Neuronal stem cell (in vitro differentiated cells): ENCODE measurements around the gene LIN7A.
A peak's percentile ranks its signal among the peaks of the same experiment; 100 is the strongest.

Experiments used
- DNase-seq: peaks from one replicate; pipeline ENCODE4 v3.0.0-alpha.2; 2013; ENCODE audit warnings: low spot score
- H2AFZ ChIP-seq: one replicate; pipeline ENCODE4 v1.6.1; 2013; ENCODE audit warnings: mild to moderate bottlenecking, low read length, inconsistent platforms
- H2AK5ac ChIP-seq: 2 replicates; pipeline ENCODE4 v1.6.1; 2013; ENCODE audit warnings: low read depth, mild to moderate bottlenecking, inconsistent platforms, low read length, moderate library complexity, mixed read lengths
- H2BK120ac ChIP-seq: 2 replicates; pipeline ENCODE4 v1.6.1; 2013; ENCODE audit warnings: low read depth, mild to moderate bottlenecking, inconsistent platforms, low read length, moderate library complexity, mixed read lengths
- H2BK12ac ChIP-seq: one replicate; pipeline ENCODE4 v1.6.1; 2013; ENCODE audit warnings: low read length, inconsistent platforms
- H2BK15ac ChIP-seq: 2 replicates; pipeline ENCODE4 v1.6.1; 2013; ENCODE audit warnings: mild to moderate bottlenecking, low read length, inconsistent platforms, mixed read lengths
- H2BK5ac ChIP-seq: one replicate; pipeline ENCODE4 v1.6.1; 2013; ENCODE audit warnings: inconsistent platforms, mild to moderate bottlenecking, low read length, moderate library complexity
- H3K14ac ChIP-seq: one replicate; pipeline ENCODE4 v1.6.1; 2013; ENCODE audit warnings: low read length, inconsistent platforms
- H3K18ac ChIP-seq: 2 replicates; pipeline ENCODE4 v1.6.1; 2013; ENCODE audit warnings: low read length, inconsistent platforms
- H3K23ac ChIP-seq: 2 replicates; pipeline ENCODE4 v1.6.1; 2013; ENCODE audit warnings: low read depth, mild to moderate bottlenecking, mixed read lengths, low read length, inconsistent platforms; ENCODE audit not compliant: poor library complexity
- H3K27ac ChIP-seq: replicated peaks from 3 replicates; pipeline ENCODE4 v1.5.1; 2013; ENCODE audit warnings: low read length, inconsistent platforms
- H3K27me3 ChIP-seq, 3 experiments: 2 replicates each; pipeline ENCODE4 v1.6.1; 2013; ENCODE audit warnings: low read length in 3 of 3, mild to moderate bottlenecking in 2 of 3, inconsistent platforms in 1 of 3, low read depth in 1 of 3, mixed read lengths in 1 of 3, moderate library complexity in 1 of 3; ENCODE audit not compliant: control insufficient read depth in 3 of 3, insufficient read depth in 3 of 3
- H3K36me3 ChIP-seq, 2 donors: replicated peaks in 1 of 2; 2 replicates each; pipeline ENCODE4 v1.6.1; 2013; ENCODE audit warnings: low read length in 2 of 2; ENCODE audit not compliant: control insufficient read depth in 2 of 2, insufficient read depth in 2 of 2
- H3K4ac ChIP-seq: 2 replicates; pipeline ENCODE4 v1.6.1; 2013; ENCODE audit warnings: inconsistent platforms, mild to moderate bottlenecking, low read length, moderate library complexity
- H3K4me1 ChIP-seq, 2 donors: 1 replicate in 1 of 2; 2 replicates in 1 of 2; pipeline ENCODE4 v1.6.1; 2013; ENCODE audit warnings: low read length in 2 of 2, low read depth in 1 of 2; ENCODE audit not compliant: control insufficient read depth in 2 of 2, insufficient read depth in 1 of 2
- H3K4me2 ChIP-seq: one replicate; pipeline ENCODE4 v1.6.1; 2013; ENCODE audit warnings: mild to moderate bottlenecking, low read length, inconsistent platforms; ENCODE audit not compliant: insufficient read depth, poor library complexity, severe bottlenecking
- H3K4me3 ChIP-seq, 2 donors: 2 replicates each; pipeline ENCODE4 v1.5.1; 2013; ENCODE audit warnings: low read length in 2 of 2, mild to moderate bottlenecking in 2 of 2, inconsistent platforms in 1 of 2, moderate library complexity in 1 of 2
- H3K79me1 ChIP-seq: one replicate; pipeline ENCODE4 v1.6.1; 2013; ENCODE audit warnings: low read depth, mild to moderate bottlenecking, inconsistent platforms, low read length, moderate library complexity
- H3K9ac ChIP-seq: one replicate; pipeline ENCODE4 v1.6.1; 2013; ENCODE audit warnings: mild to moderate bottlenecking, low read depth, low read length, inconsistent platforms; ENCODE audit not compliant: poor library complexity
- H3K9me3 ChIP-seq, 2 donors: replicated peaks in 1 of 2; 2 replicates each; pipeline versions ENCODE3 to v1.6.1; 2013; ENCODE audit warnings: low read length in 2 of 2, mild to moderate bottlenecking in 2 of 2, inconsistent platforms in 1 of 2, low read depth in 1 of 2, mixed read lengths in 1 of 2, moderate library complexity in 1 of 2; ENCODE audit not compliant: control insufficient read depth in 2 of 2, insufficient read depth in 1 of 2
- H4K8ac ChIP-seq: one replicate; pipeline ENCODE4 v1.6.1; 2013; ENCODE audit warnings: low read depth, mild to moderate bottlenecking, inconsistent platforms, low read length, moderate library complexity
- H4K91ac ChIP-seq: one replicate; pipeline ENCODE4 v1.6.1; 2013; ENCODE audit warnings: low read length, low read depth, mild to moderate bottlenecking, inconsistent platforms; ENCODE audit not compliant: poor library complexity
- WGBS, 2 donors: extraction: QIAGEN DNeasy Blood & Tissue Kit; methylation state at CpG; one replicate each; pipeline ENCODE4 v1.1.7; 2013; ENCODE audit warnings: missing lambda C conversion rate in 2 of 2, mixed read lengths in 1 of 2; ENCODE audit not compliant: insufficient read length in 2 of 2, insufficient replicate concordance in 1 of 2; ENCODE audit errors: extremely low coverage in 2 of 2; 5-methylcytosine and 5-hydroxymethylcytosine counted together

LIN7A gene

GRCh38 chr12:80805106-80805505 lies 132.6 kb downstream of the LIN7A start:
- WGBS, 2 donors = no CpG with 5 or more reads among the region's 4 CpGs
- H3K4me2 ChIP-seq = no peak overlapping the region
- H4K91ac ChIP-seq = no peak overlapping the region
- H2BK12ac ChIP-seq = no peak overlapping the region
- no peak overlapping the region for H2BK15ac ChIP-seq
- H3K36me3 ChIP-seq = peaks cover 0 to 3% of the 10 kb centered on the region in 2 donors
- no peak overlapping the region for H3K23ac ChIP-seq
- no peaks in the 10 kb centered on the region for H3K79me1 ChIP-seq
- H3K27ac ChIP-seq = no peak overlapping the region
- no peak overlapping the region for H3K4me3 ChIP-seq
- H2AFZ ChIP-seq = no peak overlapping the region
- H3K18ac ChIP-seq = no peak overlapping the region
- no peaks in the 10 kb centered on the region for H3K4me1 ChIP-seq
- H2AK5ac ChIP-seq = no peak overlapping the region
- no peak overlapping the region for H2BK120ac ChIP-seq
- no peak overlapping the region for H3K4ac ChIP-seq
- H2BK5ac ChIP-seq = no peak overlapping the region
- no peak overlapping the region for H4K8ac ChIP-seq
- DNase-seq = no peak
- no peak overlapping the region for H3K14ac ChIP-seq
- no peaks in the 10 kb centered on the region for H3K27me3 ChIP-seq
- H3K9me3 ChIP-seq = no peaks in the 10 kb centered on the region
- no peak overlapping the region for H3K9ac ChIP-seq

- Histone ChIP-seq H3K23ac (no peak overlapping the region), H2AFZ (no peak overlapping the region), H3K4me2 (no peak overlapping the region), H3K27ac (no peak overlapping the region), H3K9me3 (no peaks in the 10 kb centered on the region), H2BK12ac (no peak overlapping the region), H3K79me1 (no peaks in the 10 kb centered on the region), H2BK5ac (no peak overlapping the region), H2BK15ac (no peak overlapping the region), H3K36me3 (no peaks in the 10 kb centered on the region), H2AK5ac (no peak overlapping the region), H3K4me1 (no peaks in the 10 kb centered on the region), H3K18ac (no peak overlapping the region), H4K91ac (no peak overlapping the region), H3K4ac (no peak overlapping the region), H4K8ac (no peak overlapping the region), H3K4me3 (no peak overlapping the region), H3K9ac (no peak overlapping the region), H2BK120ac (no peak overlapping the region), H3K27me3 (no peaks in the 10 kb centered on the region), H3K14ac (no peak overlapping the region)
- no peak for DNase-seq
- WGBS, 2 donors = no CpG with 5 or more reads among the region's 3 CpGs
Measured at GRCh38 chr12:80802652-80803400, 134.9 kb downstream of the LIN7A start.

GRCh38 chr12:80798281-80798680 lies 139.5 kb downstream of the LIN7A start:
- Histone ChIP-seq H3K4me1 (peaks cover 4% of the 10 kb centered on the region in 2 donors), H2AFZ (no peak overlapping the region), H3K18ac (no peak overlapping the region), H2BK5ac (no peak overlapping the region), H3K9me3 (no peaks in the 10 kb centered on the region), H3K9ac (no peak overlapping the region), H3K14ac (no peak overlapping the region), H2BK120ac (no peak overlapping the region), H4K91ac (no peak overlapping the region), H3K23ac (no peak overlapping the region), H2AK5ac (no peak overlapping the region), H3K79me1 (no peaks in the 10 kb centered on the region), H2BK15ac (no peak overlapping the region), H3K4ac (no peak overlapping the region), H3K36me3 (no peaks in the 10 kb centered on the region), H3K27ac (no peak overlapping the region), H2BK12ac (no peak overlapping the region), H3K4me2 (no peak overlapping the region), H3K27me3 (no peaks in the 10 kb centered on the region), H3K4me3 (no peak overlapping the region), H4K8ac (no peak overlapping the region)
- WGBS, 2 donors = no CpG with 5 or more reads among the region's 4 CpGs
- DNase-seq = no peak

- no peak overlapping the region for H3K14ac ChIP-seq
- no peak overlapping the region for H3K9ac ChIP-seq
- H3K79me1 ChIP-seq = no peaks in the 10 kb centered on the region
- no peak overlapping the region for H2BK12ac ChIP-seq
- no peak overlapping the region for H3K18ac ChIP-seq
- no peak overlapping the region for H3K4me2 ChIP-seq
- H4K8ac ChIP-seq = no peak overlapping the region
- H2AFZ ChIP-seq = no peak overlapping the region
- no CpG with 5 or more reads among the region's 1 CpG for WGBS, 2 donors
- peaks cover 4% of the 10 kb centered on the region in 2 donors for H3K4me1 ChIP-seq
- H4K91ac ChIP-seq = no peak overlapping the region
- DNase-seq = peak; percentile 8
- H3K4me3 ChIP-seq = no peak overlapping the region
- no peaks in the 10 kb centered on the region for H3K9me3 ChIP-seq
- H2BK120ac ChIP-seq = no peak overlapping the region
- H2BK5ac ChIP-seq = no peak overlapping the region
- H2AK5ac ChIP-seq = no peak overlapping the region
- no peak overlapping the region for H3K27ac ChIP-seq
- no peak overlapping the region for H3K4ac ChIP-seq
- H2BK15ac ChIP-seq = no peak overlapping the region
- H3K23ac ChIP-seq = no peak overlapping the region
- no peaks in the 10 kb centered on the region for H3K27me3 ChIP-seq
- no peaks in the 10 kb centered on the region for H3K36me3 ChIP-seq
Measured at GRCh38 chr12:80794551-80794950, 143.2 kb downstream of the LIN7A start.
